MCF 10A (cell line): Measurements from ENCODE around the gene NUP98. TPM values are rescaled to one million over a fixed set of nuclear protein-coding genes. Genes with fewer than 3 reads are reported as not detected.
"Not testable (repeated sequence)": the region's sequence is repeated elsewhere in the genome, so short reads cannot be mapped to it uniquely, and the experiment has no call there.

Source experiments
- BruUV-seq: library from RNA; stranded (reverse); fragments of 400-500 nt; replicated peaks from 2 replicates; lab custom pipeline; 2021; lab: Mats Ljungman, UMichigan
- CTCF ChIA-PET: fragments of 300-600 bp; sonication (Branson Sonifier 250); formaldehyde crosslinking; extraction: SDS; loops from one replicate; lab custom pipeline; 2021; ENCODE audit warnings: antibody characterized with exemption, inconsistent platforms; lab: Yijun Ruan, JAX
- POLR2A ChIA-PET: fragments of 300-600, 350-650 bp; sonication (Branson Sonifier 250); formaldehyde crosslinking; extraction: SDS; loops from one replicate; lab custom pipeline; 2020; ENCODE audit warnings: antibody characterized with exemption, inconsistent platforms; lab: Yijun Ruan, JAX
- DNase-seq: peaks from one replicate; pipeline ENCODE4 v3.0.0-alpha.2; 2018; ENCODE audit not compliant: unreplicated experiment
- H3K27ac Mint-ChIP-seq: one replicate; pipeline ENCODE4 v1.8.0; 2022; ENCODE audit warnings: mild to moderate bottlenecking, low read depth, mixed read lengths; ENCODE audit not compliant: unreplicated experiment
- H3K27me3 Mint-ChIP-seq: one replicate; pipeline ENCODE4 v1.8.0; 2022; ENCODE audit warnings: mixed read lengths; ENCODE audit not compliant: insufficient read depth, unreplicated experiment
- H3K36me3 Mint-ChIP-seq: one replicate; pipeline ENCODE4 v1.8.0; 2022; ENCODE audit warnings: mild to moderate bottlenecking, moderate library complexity, mixed read lengths; ENCODE audit not compliant: insufficient read depth, unreplicated experiment
- H3K4me1 Mint-ChIP-seq: one replicate; pipeline ENCODE4 v1.8.0; 2022; ENCODE audit warnings: mixed read lengths; ENCODE audit not compliant: insufficient read depth, unreplicated experiment
- H3K4me3 Mint-ChIP-seq: one replicate; pipeline ENCODE4 v1.8.0; 2022; ENCODE audit warnings: mild to moderate bottlenecking, moderate library complexity, mixed read lengths; ENCODE audit not compliant: unreplicated experiment
- H3K9me3 Mint-ChIP-seq: one replicate; pipeline ENCODE4 v1.8.0; 2022; ENCODE audit warnings: mixed read lengths; ENCODE audit not compliant: unreplicated experiment
- CTCF ChIP-seq: fragments of 200-600 bp; IDR thresholded peaks from one replicate; pipeline ENCODE4 v1.8.0; 2022; ENCODE audit warnings: antibody characterized with exemption, mild to moderate bottlenecking; ENCODE audit not compliant: unreplicated experiment
- intact Hi-C: fragments of 100-400 bp; cut with micrococcal nuclease; formaldehyde crosslinking; loops from 2 replicates; pipeline ENCODE4 v1.14.1; 2022
- total RNA-seq: library from RNA; stranded (reverse); gene quantifications from 2 replicates; pipeline ENCODE4 v1.2.3, GENCODE V29; 2022

Gene NUP98
- total RNA-seq, 1 experiment from 2014 or later, result 83.7 TPM

- POLR2A ChIA-PET, result interaction anchor here (0.6 to 5.4 kb wide), 11 partner anchors 8 to 298 kb away, joined by 3 to 61 read pairs (median 3); partner anchors contain the start of genes PGAP2, RHOG and STIM1
- Mint-ChIP-seq H3K27me3 (no peaks in the 10 kb centered on the region), H3K36me3 (peaks cover 49% of the 10 kb centered on the region), H3K9me3 (no peaks in the 10 kb centered on the region), H3K4me3 (peak overlapping the region; percentile 86), H3K27ac (peak overlapping the region; percentile 93), H3K4me1 (peaks cover 9% of the 10 kb centered on the region)
- intact Hi-C loops, result no loop called here
- TF ChIP-seq CTCF, result no peak
- DNase-seq, result no peak
- TSS peak; percentile 47 for BruUV-seq
- CTCF ChIA-PET, result interaction anchor here (0.7 to 1.4 kb wide), 4 partner anchors 12 to 249 kb away, joined by 3 to 7 read pairs (median 4); partner anchors contain the start of gene PGAP2
Measured at GRCh38 chr11:3796346-3796745, 1.0 kb downstream of the NUP98 start.

- Mint-ChIP-seq H3K9me3 (no peaks in the 10 kb centered on the region), H3K36me3 (peaks cover 52% of the 10 kb centered on the region), H3K27ac (peak overlapping the region; percentile 93), H3K4me3 (peak overlapping the region; percentile 86), H3K27me3 (no peaks in the 10 kb centered on the region), H3K4me1 (peaks cover 9% of the 10 kb centered on the region)
- no TSS peak for BruUV-seq
- POLR2A ChIA-PET, result interaction anchor here (0.6 to 5.4 kb wide), 10 partner anchors 8 to 85 kb away, joined by 3 to 61 read pairs (median 4); partner anchors contain the start of genes PGAP2, RHOG and STIM1
- intact Hi-C loops, result no loop called here
- TF ChIP-seq CTCF, result no peak
- CTCF ChIA-PET, result interaction anchor here (1.3 to 1.4 kb wide), 3 partner anchors 13 to 54 kb away, joined by 4 to 7 read pairs (median 4); partner anchors contain the start of gene PGAP2
- DNase-seq, result no peak
Measured at GRCh38 chr11:3796002-3796311, 1.4 kb downstream of the NUP98 start.

GRCh38 chr11:3795131-3796001 lies 2.0 kb downstream of the NUP98 start:
- CTCF ChIA-PET, result interaction anchor here (1.3 to 1.4 kb wide), 4 partner anchors 12 to 54 kb away, joined by 4 to 7 read pairs (median 4); partner anchors contain the start of gene PGAP2
- no TSS peak for BruUV-seq

GRCh38 chr11:3794387-3794786 lies 3.0 kb downstream of the NUP98 start:
- ChIA-PET POLR2A (interaction anchor here (0.6 to 5.4 kb wide), 3 partner anchors 11 to 35 kb away, joined by 3 to 61 read pairs (median 51); partner anchors contain the start of gene PGAP2), CTCF (interaction anchor here (1.4 kb wide), 1 partner anchor 18 kb away, joined by 4 read pairs; no protein-coding TSS in a partner anchor)
- H3K4me3 Mint-ChIP-seq, H3K4me1 Mint-ChIP-seq, intact Hi-C loops, BruUV-seq, H3K9me3 Mint-ChIP-seq, H3K27me3 Mint-ChIP-seq, DNase-seq, H3K27ac Mint-ChIP-seq: not testable (repeated sequence)
- H3K36me3 Mint-ChIP-seq, result peaks cover 60% of the 10 kb centered on the region

More at GRCh38 chr11:3795131-3796001, 2.0 kb downstream of the NUP98 start:
- H3K27me3 Mint-ChIP-seq, result no peaks in the 10 kb centered on the region
- H3K27ac Mint-ChIP-seq, result peak overlapping the region; percentile 93
- TF ChIP-seq CTCF, result no peak
- peaks cover 9% of the 10 kb centered on the region for H3K4me1 Mint-ChIP-seq
- peaks cover 58% of the 10 kb centered on the region for H3K36me3 Mint-ChIP-seq
- POLR2A ChIA-PET, result interaction anchor here (0.7 to 5.4 kb wide), 7 partner anchors 12 to 84 kb away, joined by 3 to 61 read pairs (median 6); partner anchors contain the start of genes PGAP2 and RHOG
- no peak for DNase-seq
- intact Hi-C loops, result no loop called here
- no peaks in the 10 kb centered on the region for H3K9me3 Mint-ChIP-seq
- H3K4me3 Mint-ChIP-seq, result peak overlapping the region; percentile 86
